Measurements from ENCODE around the gene ADGRD1. TPM values are rescaled to one million over a fixed set of nuclear protein-coding genes. Genes with fewer than 3 reads are reported as not detected.

ADGRD1 gene
- total RNA-seq, 1 experiment from 2014 or later, result 11.8 TPM

DNA sequence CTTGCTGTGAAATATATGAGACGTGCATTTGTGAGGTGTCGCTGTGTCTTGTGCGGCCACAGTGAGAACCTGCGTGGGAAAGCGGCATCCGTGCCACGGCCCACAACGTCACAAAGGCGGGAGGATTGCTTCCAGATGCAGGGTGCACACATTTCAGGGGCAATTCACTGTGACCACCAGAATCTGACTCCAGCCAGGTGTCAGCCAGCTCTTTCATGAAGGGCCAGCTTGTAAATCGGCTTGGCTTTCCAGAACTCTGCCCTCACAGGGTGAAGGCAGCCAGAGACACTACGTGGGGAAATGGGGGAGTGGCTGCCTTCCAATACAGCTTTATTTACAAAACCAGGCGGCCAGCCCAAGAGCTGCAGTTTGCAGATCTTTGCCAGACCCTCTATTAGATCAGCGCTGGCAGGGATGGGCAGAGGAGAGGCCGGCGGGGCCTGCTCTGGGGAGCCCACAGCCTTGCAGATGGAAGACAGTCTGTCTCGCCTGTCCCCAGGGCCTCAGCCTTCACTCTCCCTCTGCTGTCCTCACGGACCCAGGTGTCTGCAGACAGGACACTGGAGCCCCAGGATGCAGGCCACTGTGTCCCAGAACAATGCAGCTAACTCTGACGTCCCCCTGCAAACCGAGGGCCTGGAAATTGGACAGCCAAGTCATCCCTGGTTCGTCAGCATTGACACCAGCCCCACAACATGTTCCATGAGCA lies 53.5 kb downstream of the ADGRD1 start:
- DNase-seq (ENCODE audit: low read depth), result no peak

DNA sequence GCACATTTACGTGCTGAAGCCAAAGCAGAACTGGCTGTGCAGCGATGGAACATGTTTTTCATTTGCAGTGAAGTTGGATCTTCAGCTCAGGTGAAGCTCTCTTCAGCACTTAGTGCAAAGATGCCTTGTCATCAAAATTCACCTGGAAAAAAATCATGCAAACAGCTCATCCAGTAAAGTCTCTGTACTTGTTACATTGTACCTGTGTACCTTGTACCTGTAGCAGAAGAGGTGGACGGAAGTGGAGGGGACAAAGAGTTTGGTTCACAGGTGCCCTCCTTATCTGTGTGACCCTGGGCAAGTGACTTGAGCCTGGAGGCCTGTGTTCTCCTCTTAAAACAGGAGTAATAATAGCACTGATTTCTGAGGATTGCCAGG lies 54.0 kb downstream of the ADGRD1 start:
- no peak for DNase-seq (ENCODE audit: low read depth)

DNA sequence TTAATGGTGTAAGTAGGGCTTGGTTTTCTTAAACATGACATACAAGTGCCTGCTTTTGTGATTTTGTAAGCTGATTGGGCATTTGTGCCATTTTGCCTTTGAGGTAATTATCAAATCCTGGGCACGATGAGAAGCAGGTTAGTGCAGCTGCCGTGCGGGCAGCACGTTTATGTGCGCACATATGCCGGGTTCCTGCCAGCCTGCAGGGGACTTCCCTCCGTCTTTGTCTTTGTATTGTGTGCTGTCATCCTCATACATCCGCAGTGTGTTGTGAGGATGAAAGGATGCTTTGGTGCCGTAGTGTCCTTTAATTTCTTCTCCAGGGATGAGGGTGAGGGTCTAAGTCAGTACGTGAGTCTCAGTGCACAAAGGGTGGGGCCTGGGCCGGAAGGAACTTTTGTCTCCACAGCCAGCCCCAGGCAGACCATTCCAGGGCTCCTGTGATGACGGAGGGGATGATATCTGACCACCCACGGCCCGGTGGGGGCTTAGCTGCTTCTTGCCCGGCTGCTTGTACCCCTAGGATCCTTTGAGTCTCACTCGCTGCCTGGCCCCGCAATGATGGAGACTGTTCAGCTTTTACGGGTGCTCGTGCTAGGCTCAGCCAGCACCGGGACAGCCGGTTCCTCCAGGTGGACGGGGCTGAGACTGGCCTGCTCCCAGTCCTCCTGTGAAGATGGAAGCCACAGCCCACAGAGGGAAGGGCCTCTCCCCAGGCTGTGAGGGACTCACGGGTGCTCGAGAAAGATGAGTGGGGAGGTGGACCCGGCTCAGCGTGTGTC lies 54.6 kb downstream of the ADGRD1 start:
- no peak for DNase-seq (ENCODE audit: low read depth)

DNA sequence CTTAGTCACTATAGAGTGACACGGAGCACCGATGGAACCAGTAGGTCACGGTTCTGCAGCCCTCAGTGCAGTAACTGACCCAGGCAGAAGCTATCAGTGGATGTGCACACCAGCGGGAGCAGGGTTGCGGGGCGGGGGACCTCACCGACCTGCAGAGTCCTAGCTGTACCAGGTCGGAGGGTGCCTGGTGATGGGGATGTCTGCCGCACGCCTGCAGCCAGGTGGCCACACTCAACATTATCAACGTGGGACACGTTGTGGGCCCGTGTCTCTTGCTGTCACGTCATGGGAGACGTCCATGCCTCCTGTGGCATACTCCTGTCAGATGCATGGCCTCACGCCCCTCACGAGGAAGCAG lies 55.2 kb downstream of the ADGRD1 start:
- no peak for DNase-seq (ENCODE audit: low read depth)

DNA sequence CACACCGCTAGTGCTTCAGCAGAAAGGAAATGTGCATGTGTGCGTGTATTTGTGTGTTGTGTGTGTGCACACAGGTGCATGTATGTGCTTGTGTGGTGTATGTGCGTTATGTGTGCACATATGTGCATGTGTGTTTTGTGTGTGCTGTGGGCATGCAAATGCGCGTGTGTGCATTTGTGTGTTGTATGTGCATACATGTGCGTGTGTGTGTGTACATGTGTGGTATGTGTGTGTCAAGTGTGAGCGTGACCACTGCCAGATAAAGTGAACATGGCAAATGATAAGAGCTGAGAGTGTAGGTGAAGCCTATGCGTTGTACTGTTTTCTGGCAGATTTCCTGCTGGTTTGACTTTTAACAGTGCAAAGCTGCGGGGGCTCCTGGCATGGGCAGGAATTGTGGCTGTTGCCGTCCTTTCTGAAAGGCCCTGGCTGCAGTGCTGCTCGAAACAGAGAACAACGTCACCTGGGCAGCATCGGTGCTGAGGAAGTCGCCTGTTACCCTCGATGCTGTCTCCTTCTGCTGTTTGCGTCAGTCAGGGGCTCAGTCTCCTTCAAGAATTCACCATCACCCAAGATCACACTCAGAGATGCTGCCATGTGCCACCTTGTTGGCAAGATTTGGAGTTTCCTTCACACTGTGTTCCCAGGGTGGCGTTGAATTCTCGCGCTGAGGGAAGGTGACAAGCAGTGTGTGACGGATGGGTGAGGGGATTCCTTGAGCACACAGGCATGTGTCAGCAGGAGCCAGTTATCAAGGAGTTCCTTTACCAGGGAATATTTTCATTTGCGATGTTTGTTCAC lies 56.1 kb downstream of the ADGRD1 start:
- no peak for DNase-seq (ENCODE audit: low read depth)

DNA sequence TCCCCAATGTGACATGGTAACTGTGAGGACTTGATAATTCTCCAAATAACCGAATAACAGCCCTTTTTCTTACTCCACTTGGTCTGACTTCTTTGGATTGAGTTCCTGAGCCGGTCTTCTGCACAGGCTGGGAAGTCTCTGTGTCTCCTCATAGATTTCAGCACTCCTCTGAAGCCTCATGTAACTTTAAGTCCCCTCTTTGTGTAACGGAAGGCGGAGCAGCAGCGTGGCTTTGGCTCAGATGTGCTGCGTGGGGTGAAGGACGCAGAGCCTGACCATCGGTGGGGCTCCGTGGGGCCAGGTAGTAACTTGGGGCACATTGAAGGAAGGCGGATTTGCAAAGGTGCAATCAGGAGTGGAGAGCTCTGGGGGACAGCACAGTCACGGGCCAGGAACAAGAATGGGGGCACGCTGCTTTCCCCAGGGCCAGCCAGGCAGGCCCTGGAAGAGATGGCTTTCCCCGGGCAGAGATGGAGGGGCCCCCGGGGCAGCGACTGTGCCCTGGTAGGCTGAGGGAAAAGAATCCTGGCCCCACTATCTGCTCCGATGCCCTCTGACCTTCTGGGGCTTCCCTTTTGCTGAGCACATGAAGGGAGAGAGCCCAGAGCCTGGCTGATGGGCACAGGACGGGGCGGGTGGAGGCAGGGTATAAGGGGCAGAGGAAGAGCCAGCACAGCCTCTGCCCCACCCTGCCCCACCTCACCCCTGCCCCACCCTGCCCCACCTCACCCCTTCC lies 56.9 kb downstream of the ADGRD1 start:
- DNase-seq (ENCODE audit: low read depth), result no peak

DNA sequence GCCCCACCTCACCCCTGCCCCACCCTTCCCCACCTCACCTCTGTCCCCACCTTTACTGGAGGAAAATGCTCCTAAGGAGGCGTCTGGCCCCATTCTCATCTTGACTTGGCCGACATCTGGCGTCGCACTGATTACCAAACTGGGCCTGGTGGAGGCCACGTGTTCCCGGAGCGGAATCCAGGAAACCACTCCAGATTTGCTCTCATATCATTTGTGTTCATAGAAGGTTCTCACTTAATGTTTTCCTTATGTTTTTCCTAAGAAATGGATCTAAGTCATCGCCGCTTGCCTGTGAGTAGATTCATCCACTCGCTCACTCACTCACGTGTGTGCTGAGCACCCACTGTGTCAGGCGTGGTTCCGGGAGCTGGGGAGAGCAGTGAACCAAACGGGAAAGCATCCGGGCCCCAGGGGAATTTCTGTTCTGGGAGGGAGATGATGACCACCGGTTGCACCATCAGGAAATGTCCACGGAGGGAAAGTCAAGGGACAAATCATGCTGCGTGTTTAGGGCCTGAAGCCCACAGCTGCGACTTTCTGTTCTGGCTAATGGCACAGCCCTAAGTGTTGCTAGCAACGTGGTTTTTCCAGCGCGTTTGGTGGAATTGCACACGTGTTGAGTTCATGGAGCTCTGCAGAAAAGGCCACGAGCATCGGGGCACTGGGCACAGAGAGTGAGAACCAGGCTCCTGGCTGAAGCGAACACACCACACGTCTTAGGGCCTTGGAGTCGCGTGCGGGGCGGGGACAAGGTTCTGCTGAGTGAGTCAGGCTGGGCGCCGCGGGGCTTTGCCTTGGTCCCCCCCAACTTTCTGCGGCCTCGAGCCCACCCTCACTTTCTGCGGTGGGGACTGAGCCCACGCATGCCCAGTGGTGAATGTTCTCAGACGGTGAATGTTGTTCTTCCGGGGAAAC lies 57.7 kb downstream of the ADGRD1 start:
- no peak for DNase-seq (ENCODE audit: low read depth)

DNA sequence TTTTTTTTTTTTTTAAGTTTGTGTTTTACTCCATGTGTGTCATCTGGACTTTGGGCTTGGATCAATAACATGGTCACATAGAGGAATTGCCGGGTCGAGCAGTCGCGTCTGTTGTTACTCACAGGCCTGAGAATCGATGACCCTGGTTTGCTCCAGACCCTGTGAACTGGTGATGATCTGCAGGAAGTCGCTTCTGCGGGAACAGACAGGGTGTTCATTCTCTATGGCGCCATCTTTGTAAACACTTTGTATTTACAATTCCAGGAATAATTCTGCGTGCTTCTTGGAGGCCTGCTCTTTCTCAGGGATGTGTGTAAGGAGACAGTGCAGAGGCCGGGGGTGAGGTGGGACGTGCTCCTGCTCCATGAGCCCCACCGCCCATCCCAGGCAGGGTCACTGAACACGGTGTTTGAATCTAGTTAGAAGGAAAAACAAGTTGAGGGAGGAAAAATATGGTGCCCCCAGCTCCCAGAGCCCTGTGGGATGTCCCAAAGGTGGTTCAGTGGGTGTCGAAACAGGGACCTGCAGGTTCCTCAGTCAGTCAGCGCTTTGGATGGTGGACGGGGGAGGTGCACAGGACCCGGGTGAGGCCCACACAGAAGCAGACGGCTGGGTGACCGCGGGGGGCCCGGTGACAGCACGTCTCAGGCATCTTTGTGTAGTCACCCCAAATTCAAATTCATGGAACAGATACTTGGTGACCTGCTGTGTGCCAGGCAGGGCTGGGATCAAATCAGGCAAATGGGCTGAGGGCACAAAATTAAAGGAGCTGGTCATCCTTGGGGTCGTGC lies 58.8 kb downstream of the ADGRD1 start:
- DNase-seq (ENCODE audit: low read depth), result no peak

DNA sequence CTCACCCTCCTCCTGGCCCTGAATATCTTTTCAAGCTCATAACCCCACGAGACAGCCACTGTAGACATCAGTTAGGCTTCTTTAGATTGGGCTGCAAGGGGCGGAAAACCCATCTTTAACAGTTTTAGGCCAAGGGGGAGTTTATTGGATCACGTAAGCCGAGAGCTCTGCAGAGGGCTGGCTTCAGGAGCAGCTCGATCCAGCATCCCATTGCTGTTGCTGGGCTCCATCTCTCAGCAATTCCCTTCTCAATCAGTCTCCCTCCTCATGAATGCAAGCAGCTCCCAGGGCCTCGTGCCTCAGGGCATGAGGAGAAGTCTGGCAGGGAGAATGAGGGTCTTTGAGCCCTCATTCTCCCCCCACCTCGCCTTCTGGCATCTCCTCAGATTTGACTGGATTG lies 59.4 kb downstream of the ADGRD1 start:
- no peak for DNase-seq (ENCODE audit: low read depth)

DNA sequence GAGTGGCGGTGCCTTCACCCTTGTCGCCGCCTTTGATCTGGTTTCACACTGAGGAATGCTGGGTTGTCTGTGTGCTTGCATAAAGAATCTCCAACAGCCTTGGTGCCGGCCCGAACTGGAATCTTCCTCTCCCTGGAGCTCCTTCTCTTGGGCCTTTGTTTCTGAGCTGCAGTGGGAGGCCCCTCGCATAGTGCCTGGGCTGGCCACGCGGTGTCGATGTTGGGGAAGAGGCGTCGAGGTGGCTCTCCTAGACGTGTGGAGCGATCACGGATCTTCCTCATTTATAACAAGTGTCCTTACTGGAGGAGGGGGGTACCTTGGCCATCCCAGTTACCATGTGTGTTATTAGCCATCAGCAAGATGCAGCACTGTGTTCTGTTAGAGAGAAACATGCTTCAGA lies 60.6 kb downstream of the ADGRD1 start:
- DNase-seq (ENCODE audit: low read depth), result no peak

DNA sequence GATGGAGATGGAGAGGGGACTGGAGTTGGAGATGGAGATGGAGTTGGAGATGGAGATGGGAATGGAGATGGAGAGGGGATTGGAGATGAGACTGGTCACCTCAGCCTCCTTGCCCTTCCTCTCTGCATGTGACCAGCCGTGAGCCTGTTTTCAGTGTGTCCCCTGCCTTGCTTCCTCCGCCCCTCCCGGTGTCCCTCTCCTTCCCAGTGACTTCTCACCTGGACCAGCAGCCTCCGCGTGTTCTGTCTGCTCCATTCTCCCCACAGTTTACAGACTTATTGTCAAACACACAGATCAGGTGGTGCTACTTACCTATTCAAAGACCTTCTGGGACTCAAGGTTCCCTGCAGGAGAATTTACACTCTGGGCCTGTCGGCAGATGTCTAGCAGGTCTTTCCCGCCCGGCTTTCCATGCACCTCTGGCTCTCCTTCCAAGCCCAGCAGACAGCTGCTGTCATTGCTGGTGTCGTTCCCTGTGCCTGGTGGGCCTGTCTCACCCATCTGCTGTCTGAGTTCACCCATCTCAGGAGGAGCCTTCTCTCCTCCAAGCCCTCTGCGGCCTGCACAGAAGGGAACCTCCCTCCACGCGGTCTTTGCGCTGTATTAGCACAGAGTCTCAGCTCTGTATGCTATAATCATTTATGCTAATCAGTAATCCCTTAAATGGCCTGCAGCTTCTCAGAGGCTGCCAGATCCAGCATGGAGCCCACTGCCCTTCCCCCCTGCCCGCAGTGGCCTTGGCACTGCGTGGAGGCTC lies 62.1 kb downstream of the ADGRD1 start:
- no peak for DNase-seq (ENCODE audit: low read depth)

DNA sequence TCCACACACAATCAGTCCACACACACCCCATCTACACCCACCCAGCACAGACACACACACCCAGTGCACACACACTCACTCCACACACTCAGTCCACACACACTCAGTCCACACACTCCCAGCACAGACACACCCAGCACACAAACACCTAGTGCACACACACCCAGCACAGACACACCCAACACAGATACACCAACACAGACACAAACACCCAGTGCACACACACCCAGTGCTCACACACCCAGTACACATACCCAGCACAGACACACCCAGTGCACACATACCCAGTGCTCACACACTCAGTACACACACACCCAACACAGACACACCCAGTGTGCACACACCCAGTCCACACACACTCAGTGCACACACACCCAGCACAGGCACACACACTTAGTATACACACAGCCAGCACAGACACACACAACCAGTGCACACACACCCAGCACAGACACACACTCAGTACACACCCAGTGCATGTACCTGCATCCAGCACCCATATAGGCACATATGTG lies 63.8 kb downstream of the ADGRD1 start:
- DNase-seq (ENCODE audit: low read depth), result no peak

DNA sequence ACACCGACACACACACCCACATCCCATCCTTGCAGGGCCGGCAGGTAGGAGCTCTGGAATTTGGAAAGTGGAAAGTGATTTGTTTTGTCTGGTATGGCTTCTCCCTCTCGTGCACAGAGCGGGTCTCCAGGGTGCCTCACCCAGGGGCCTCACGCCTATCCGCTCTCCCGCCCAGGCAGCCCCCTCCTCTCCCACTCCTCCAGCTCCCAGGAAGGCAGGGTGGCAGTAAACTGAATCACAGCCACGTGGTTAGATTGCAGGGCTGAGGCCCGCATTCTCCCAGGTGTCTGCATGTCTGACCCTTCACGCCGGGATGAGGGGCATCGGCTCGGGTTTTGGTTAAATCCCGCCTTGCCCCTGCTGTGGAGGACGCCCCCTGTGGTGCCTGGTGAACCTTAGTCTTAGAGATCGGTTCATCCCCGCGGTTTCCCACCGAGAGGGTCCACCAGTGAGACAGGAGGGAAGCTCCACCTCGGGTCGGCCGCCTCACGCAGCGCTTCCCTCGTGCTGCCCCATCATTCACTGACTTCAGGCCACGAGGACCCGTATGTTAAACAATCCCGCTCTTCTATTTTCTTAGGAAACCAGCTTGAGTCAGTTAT lies 64.4 kb downstream of the ADGRD1 start:
- DNase-seq (ENCODE audit: low read depth), result no peak

DNA sequence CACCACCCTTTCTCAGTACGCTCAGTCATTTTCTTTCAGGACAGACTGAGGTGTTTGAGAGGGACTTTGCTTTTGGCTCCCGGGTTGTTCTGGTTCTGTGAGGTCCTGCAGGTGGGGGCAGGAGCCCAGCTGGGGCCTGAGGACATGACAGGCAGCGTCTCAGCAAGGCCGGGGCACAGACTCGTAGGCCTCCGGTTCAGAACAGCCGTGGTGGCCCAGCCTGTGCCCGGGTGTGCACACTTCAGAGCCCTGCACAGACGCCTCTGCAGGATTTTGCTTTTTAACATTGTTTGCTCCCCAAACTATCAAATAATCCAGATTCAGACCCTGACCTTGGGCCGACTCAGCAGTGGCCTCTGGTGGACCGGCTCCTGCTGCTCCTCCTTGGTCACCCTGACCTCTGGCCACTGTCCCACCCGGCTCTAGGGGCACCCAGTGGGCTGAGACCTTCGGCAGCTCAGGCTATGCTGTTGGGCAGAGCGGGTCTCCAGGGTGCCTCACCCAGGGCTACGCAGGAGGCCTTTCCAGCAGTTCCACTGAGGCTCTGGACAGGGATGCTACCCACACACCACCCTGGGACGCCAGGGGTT lies 65.2 kb downstream of the ADGRD1 start:
- no peak for DNase-seq (ENCODE audit: low read depth)

DNA sequence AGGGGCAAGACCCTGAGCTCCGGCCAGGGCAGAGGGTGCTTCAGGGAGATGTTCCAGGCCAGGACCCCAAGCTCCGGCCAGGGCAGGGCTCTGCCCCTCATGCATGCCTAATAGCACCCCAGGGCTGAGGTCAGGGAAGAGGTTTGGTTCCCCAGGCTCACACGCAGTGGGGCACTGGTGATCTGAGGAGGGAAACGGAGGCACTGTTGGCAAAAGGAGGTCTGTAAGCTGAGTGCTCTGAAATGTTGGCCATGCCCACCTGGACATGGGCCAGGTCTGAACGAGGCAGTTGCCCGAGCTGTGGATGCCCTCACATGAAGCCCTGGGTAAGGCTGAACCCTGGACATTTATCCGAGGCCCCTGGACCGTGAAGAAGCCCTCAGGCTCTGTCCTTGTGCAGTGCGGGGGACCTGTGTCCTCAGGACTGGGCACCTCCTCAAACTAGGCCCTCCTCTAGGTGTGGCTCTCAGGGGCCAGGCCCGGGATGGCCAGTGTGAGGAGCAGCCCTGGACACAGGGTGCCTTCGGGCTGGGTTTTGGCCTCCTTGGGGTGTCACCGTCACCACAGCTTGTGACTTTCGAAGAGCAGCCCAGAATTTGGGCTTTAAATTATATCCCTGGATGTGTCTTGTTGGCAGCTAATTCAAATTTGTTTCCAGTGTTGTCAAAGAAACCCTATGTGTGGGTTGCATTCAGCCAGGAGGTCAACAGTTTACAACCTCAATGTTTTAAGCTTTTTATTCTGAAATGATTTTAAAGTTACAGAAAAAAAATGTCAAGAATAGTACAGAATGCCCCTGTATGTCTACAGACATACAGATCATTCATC lies 66.8 kb downstream of the ADGRD1 start:
- DNase-seq (ENCODE audit: low read depth), result no peak

DNA sequence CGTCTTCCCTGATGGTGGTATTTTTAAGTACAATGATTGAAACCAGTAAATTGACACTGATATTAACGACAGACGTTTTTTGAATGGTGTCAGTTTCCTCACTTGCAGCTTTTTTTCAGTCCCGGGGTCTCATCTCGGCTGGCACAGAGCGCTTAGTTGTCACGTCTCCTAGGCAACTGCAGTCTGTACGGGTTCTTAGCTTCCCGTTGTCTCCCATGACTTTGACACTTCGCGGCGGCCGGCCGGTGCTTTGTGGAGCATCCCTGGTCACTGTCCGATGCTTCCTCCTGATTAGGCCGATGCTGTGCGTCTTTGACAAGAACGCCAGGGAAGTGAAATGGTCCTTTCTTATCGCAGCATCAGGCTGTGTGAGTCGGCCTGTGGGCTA lies 67.4 kb downstream of the ADGRD1 start:
- DNase-seq (ENCODE audit: low read depth), result no peak

DNA sequence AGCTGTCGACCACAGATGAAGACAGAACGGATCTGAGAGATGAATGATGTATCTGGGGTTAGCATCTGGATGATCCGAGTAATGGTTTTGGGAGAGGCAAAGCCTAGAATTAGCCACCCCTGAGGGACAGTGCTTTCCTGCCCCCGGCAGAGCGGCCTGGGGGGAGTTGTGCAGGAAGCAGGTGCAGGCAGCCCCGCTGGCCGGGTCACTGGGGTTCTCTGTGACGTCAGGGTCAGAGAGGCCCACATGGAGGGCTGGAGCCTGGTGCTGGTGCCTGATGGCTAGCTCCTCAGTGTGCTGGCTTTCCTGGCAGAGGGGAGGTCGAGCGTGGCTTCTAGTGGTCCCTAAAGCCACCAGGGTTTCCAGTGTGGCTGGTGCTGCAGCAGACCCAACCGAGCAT lies 70.3 kb downstream of the ADGRD1 start:
- no peak for DNase-seq (ENCODE audit: low read depth)

DNA sequence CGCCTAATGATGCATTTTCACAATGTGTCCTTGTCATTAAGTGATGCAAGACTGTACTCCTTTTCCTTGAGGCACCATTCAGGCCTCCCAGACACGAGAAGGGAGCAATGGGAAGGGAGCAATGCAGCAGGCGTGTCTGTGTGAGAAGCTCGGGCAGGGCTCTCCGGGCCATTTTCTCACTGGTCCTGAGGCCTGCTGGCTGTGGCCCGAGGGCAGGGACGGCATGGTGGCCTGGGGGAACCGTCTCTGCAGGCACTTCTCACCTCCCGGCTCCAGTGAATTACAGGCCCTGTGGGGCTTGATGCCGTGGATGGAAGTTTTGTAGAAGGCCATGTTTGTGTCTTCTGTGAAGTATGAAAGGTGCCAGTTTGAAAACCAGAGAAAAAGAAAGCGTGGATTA lies 71.0 kb downstream of the ADGRD1 start:
- no peak for DNase-seq (ENCODE audit: low read depth)
